Activated CD8-positive, alpha-beta memory T cell treated with anti-CD3 and anti-CD28 coated beads, Interleukin-2, amount 50 U/mL, for 24 hours (primary cell): ENCODE data around the gene PLEKHF1.

ENCODE experiments used
- DNase-seq: peaks from one replicate; pipeline ENCODE4 v3.0.0-alpha.2; 2020; ENCODE audit errors: extremely low read depth

Gene PLEKHF1

GRCh38 chr19:29678484-29679106 lies 13.3 kb downstream of the PLEKHF1 start:
- DNase-seq = no peak

- DNase-seq = no peak
Observed at GRCh38 chr19:29679598-29680210, 14.4 kb downstream of the PLEKHF1 start.

GRCh38 chr19:29680447-29680846 lies 15.2 kb downstream of the PLEKHF1 start:
- peak; percentile 63 for DNase-seq

DNA sequence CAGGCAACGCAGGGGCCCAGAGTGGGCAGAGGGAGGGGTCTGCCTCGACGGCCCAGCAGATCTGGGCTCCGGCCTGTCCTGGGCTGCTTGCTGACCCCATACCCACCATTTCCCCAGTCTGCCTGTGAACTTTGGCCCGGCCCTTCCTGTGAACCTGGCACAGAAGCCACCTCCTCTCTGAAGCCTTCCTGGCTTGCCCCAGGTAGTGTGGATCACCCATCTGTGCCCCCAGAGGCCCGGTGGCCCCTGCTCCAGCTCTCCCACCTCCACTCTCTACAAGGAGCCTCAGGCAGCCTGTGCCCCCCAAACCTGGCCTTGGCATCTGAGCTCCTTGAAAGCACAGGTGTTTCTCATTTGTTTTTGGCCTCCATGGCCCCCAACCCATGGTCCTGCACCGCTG lies 15.7 kb downstream of the PLEKHF1 start:
- DNase-seq = no peak

DNA sequence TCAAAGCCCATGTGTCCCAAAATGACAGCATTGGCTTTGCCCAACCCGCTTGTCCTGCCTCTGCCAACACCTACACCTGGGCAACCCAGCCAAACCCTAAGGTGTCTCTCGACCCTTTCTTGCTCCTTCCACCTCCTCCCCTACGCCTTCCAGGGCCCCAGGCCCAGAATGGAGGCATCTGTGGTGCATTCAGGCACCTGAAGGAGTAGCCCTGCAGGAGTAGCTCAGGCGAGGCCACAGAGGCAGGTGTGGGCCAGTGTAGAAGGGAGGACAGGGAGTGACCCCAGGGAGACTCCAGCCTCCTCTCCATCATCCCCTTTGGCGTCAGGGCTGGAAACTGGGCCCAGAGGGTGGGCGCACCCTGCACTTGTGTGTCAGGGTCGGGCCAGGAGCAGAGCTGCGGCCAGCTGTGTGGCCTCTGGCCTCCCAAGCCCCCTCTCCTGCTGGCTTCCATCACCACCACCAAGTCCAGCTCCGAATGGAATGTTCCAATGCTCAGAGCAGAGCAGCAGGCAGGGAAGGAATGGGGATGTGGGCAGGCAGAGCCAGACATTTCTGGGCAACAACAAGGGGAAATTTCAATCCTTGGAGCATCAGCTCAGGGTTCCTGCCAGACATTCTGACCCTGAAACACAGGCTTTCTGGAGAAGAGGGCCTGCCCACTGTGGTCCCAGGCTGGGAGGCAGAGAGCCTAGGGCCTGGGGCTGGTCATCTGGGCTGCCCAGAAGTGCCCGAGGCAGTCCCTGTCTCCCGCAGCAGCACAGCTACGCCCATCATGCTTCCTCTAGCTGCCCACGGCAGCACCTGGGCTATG lies 16.4 kb downstream of the PLEKHF1 start:
- no peak for DNase-seq

DNA sequence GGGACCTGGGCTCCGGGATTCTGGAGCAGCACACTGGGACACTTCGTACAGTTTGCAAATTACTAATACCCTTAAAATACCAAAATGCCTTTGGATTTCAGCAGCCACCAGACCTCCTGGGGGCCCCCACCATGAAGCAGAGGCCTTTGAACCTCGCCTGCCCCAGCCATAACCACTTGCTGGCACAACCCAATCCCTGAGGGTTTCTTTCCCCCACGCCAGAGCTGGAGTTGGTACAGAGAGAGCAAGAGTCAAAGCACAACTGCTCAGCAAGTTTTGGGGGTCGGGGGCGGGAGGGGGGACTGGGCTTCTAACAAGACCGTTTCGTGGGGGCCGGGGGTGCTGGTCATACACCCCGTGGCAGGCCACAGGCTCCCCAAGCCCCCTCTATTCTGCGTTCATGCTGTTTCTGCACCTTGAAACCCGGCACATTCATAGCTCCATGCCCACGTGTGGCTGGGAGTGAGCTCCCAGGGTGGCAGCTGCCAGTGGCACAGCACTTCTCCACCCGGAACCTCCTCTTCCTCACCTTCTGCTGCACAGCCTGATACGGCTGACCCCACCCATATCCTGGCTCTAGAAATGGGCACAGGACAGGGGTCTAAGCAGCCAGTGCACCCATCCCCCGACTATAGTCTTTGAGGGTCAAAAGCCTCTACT lies 17.1 kb downstream of the PLEKHF1 start:
- no peak for DNase-seq

GRCh38 chr19:29683009-29683408 lies 17.7 kb downstream of the PLEKHF1 start:
- no peak for DNase-seq

- DNase-seq = no peak
Observed at GRCh38 chr19:29685326-29685725, 20.1 kb downstream of the PLEKHF1 start.

GRCh38 chr19:29686285-29686805 lies 21.1 kb downstream of the PLEKHF1 start:
- DNase-seq = no peak

- no peak for DNase-seq
Observed at GRCh38 chr19:29687244-29687896, 22.1 kb downstream of the PLEKHF1 start.

DNA sequence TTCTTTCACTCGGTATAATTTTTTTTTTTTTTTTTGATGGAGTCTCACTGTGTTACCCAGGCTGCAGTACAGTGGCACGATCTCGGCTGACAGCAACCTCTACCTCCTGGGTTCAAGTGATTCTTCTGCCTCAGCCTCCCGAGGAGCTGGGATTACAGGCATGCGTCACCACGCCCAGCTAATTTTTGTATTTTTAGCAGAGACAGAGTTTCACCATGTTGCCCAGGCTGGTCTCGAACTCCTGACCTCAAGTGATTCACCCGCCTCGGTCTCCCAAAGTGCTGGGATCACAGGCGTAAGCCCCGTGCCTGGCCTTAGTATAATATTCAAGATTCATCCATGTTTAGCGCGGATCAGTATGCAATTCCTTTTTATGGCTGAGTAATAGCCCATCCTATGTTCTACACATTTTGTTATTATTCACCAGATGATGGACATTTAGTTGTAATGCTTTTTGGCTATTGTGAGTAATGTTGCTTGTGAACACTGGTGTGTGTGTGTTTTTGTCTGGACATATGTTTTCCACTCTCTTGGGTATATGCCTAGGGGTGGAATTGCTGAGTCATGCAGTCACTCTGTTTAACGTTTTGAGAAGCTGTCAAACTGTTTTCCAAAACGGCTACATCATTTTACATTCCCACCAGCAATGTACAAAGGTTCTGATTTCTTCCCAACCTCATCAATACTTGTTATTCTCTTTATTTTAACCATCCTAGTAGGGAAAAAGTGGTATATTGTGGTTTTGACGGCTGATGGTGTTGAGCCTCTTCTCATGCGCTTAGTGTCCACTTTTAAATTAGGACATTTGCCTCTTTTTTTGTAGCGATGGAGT lies 22.9 kb downstream of the PLEKHF1 start:
- DNase-seq = no peak

- no peak for DNase-seq
Observed at GRCh38 chr19:29690842-29691241, 25.6 kb downstream of the PLEKHF1 start.

GRCh38 chr19:29694161-29694560 lies 28.9 kb downstream of the PLEKHF1 start:
- no peak for DNase-seq

DNA sequence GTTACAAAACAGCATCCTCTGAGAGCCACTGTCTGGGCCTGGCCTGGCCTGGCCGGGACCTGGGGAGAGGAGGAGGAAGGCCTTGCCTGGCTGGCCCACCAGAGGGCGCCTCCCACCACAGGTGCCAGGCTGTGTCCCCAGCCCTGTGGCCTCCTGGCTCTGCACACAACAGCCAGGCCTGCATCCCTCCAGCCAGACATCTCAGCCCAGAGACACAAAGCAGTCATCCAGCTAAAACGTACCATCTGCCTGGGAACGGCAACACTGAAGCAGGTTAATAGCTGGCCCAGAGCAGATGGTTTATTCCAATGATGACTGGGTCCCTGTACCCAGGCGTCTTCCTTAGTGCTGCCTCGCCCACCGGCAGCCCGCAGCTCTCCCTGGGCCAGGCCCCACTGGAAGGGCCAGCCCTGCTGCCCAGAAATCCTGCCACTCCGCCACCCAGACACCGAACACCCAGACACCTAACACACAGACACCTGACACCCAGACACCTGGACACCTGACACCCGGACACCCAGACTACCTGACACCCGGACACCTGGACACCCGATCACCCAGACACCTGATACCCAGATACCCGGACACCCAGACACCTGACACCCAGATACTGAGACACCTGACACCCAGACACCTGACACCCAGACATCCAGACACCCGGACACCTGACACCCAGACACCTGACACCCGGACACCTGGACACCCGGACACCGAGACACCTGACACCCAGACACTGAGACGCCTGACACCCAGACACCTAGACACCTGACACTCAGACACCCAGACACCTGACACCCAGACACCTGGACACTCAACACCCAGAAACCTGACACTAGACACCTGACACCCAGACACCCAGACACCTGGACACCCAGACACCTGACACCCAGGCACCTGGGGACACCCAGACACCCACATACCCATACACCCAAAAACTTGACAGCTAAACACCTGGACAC lies 29.7 kb downstream of the PLEKHF1 start:
- DNase-seq = peak; percentile 48

- DNase-seq = no peak
Observed at GRCh38 chr19:29695765-29696564, 30.7 kb downstream of the PLEKHF1 start.

DNA sequence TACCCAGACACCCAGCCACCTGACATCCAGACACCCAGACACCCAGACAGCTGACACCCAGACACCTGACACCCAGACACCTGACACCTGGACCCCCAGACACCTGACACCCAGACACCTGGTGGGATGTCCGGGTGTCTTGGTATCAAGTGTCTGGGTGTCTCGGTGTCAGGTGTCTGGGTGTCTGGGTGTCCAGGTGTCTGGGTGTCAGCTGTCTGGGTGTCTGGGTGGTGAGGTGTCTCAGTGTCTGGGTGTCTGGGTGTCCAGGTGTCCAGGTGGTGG lies 31.2 kb downstream of the PLEKHF1 start:
- no peak for DNase-seq

DNA sequence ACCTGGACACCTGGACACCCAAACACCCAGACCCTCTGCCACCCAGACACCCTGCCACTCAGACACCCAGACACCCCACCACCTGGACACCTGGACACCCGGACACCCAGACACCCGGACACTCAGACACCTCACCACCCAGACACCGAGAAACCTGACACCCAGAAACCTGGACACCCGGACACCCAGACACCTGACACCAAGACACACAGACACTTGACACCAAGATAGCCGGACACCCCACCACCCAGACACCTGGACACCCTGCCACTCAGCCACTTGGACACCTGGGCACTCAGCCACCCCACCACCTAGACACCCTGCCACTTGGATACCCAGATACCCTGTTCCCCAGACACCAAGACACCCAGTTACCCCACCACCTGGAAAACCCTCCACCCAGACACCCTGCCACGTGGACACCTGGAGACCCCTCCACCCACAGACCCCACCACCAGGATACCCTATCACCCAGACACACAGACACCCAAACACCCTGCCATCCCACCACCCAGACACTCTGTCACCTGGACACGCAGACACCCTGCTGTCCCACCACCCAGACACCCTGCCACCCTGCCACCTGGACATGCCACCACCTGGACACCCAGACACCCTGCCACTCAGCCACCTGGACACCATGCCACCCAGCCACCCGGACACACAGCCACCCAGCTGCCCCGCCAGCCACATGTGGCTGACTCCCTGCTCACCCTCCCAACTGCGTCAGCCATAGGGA lies 32.4 kb downstream of the PLEKHF1 start:
- no peak for DNase-seq

GRCh38 chr19:29699861-29700260 lies 34.6 kb downstream of the PLEKHF1 start:
- DNase-seq = no peak
